ENCODE data around the gene JAZF1.

The JAZF1 gene

DNA sequence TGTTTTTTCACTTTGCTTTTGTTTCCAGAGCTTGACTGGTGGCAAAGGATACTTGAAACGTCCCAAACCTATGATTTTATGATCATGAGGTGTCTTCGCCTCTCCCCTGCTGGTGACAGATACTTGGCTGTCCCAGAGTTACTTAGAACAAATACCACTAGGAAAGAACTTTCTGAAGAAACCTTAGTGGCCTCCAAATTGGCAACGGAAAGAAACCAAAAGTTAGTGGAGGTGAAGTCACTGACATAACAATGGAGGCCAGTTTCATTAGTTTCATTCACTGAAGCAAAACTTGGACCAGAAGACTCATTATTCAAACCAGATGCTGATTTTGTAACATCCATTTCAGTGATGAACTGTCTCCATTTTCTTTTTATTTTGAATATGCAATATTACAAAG lies 68.6 kb downstream of the JAZF1 start:
- in situ Hi-C loops (cut with MboI; ENCODE audit: low sequenced_read_pairs), result no loop called here

DNA sequence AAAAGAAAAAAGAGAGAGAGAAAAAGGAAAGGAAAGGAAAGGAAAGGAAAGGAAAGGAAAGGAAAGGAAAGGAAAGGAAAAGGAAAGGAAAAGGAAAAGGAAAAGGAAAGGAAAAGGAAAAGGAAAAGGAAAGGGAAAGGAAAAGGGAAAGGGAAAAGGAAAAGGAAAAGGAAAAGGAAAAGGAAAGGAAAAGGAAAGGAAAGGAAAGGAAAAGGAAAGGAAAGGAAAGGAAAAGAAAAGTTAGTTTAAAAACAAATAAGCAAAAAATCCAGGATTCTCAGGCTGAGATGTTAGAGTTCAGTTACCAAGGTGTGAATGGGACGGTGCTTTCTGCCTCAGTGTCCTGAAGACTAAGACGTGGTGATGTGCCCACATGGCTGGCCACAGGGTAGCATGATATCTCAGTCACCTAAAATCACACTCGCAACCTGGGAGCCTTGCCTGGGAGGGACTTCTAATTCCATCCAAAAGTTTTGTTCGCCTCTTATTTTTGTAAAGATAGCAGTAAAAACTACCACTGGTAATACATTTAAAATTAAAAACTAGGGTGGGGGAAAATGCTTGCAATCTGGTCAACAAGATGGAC lies 70.1 kb downstream of the JAZF1 start:
- in situ Hi-C loops (cut with MboI; ENCODE audit: low sequenced_read_pairs), result no loop called here

GRCh38 chr7:28108747-28109146 lies 71.8 kb downstream of the JAZF1 start:
- in situ Hi-C loops (cut with MboI; ENCODE audit: low sequenced_read_pairs), result no loop called here

DNA sequence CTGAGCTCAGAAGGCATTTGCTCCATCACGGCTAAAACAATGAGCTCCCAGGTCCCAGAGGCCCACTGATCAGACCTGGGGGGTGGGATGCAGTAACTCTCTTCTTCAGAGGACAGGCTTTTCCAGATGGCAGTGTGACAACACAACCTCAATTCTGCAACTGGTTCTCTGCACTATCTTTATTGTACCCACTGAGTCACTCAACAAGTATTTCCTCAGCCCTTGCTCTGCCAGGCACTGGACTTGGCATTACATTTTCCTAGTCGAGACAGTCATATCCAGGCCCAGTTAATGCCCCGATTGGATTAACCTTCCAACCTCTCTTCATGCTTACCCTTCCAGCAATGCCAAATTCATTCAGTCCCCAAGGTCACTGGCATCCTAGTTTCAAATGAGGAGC lies 72.6 kb downstream of the JAZF1 start:
- in situ Hi-C loops (cut with MboI; ENCODE audit: low sequenced_read_pairs), result no loop called here

GRCh38 chr7:28106321-28106829 lies 74.2 kb downstream of the JAZF1 start:
- in situ Hi-C loops (cut with MboI; ENCODE audit: low sequenced_read_pairs), result no loop called here

DNA sequence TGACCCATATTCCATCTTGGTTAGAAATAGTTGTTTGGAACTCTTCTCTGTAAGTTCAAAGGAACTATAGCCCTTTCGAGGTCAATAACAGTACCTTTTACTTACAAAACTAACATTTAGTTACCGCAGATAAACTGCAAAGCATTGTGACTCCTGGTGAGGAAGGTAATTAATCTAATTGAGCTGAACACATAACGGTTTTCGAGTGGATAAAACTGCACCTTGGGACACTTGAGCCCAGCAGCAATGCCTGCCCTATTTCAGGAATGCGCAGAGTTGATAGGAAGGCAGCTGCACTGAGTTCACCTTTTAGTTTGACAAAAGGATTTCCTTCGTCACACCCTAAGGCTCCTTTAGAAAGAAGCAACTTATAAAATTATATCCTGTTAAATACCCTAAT lies 75.4 kb downstream of the JAZF1 start:
- in situ Hi-C loops (cut with MboI; ENCODE audit: low sequenced_read_pairs), result no loop called here

- in situ Hi-C loops (cut with MboI; ENCODE audit: low sequenced_read_pairs), result no loop called here
Observed at GRCh38 chr7:28104811-28105210, 75.8 kb downstream of the JAZF1 start.

GRCh38 chr7:28104041-28104541 lies 76.5 kb downstream of the JAZF1 start:
- in situ Hi-C loops (cut with MboI; ENCODE audit: low sequenced_read_pairs), result no loop called here

GRCh38 chr7:28102797-28103196 lies 77.8 kb downstream of the JAZF1 start:
- in situ Hi-C loops (cut with MboI; ENCODE audit: low sequenced_read_pairs), result no loop called here

- in situ Hi-C loops (cut with MboI; ENCODE audit: low sequenced_read_pairs), result no loop called here
Observed at GRCh38 chr7:28096713-28097112, 83.9 kb downstream of the JAZF1 start.

GRCh38 chr7:28095231-28095630 lies 85.4 kb downstream of the JAZF1 start:
- in situ Hi-C loops (cut with MboI; ENCODE audit: low sequenced_read_pairs), result no loop called here

- in situ Hi-C loops (cut with MboI; ENCODE audit: low sequenced_read_pairs), result no loop called here
Observed at GRCh38 chr7:28093623-28094232, 86.9 kb downstream of the JAZF1 start.

DNA sequence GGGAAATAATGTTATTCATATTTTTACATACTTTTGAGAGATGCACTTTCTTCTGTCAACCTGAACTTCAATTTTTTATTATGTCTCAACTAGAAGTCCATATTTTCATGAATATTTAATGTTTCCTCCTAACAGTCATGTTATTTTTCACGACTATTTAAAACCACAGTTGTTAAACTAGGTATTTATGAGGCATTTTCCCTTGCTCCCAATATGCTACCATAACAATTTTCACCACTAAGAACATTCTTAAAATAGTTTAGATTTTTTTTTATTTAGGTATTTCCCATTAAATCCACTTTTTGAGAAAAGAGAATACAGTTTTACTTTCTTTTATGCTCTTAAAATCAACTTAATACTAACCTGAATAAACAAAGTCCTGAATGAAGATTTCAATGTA lies 89.4 kb downstream of the JAZF1 start:
- in situ Hi-C loops (cut with MboI; ENCODE audit: low sequenced_read_pairs), result no loop called here

DNA sequence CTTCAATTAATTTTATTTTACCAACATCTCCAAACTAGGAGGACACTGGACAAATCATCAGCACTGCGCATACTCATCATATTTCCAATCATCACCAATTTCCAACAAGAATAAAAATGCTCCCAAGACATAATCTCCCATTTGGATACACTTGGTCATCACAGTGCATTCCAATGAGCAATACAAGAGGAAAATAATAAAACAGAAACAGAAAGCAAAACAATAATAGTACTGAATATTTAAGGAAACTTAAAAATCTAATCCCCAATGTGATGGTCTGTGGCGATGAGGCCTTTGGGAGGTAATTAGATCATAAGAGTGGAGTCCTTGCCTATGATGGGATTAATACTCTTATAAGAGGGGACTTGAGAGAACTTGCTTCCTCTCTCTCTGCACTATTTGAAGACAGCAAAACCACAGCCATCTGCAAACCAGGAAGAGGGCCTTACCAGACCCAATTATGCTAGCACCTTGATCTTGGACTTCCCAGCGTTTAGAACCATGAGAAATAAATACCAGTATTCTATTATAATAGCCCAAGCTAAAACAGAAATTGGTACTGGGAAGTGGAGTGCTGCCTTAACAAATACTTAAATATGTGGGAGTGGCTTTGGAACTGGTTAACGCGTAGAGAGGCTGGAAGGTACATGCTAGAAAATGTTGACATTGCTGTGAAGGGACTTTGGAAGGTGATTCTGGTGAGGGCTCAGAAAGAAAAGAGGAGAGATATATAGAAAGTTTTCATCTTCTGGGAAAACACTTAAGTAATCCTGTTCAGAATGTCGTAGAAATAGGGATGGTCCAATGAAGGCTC lies 91.5 kb downstream of the JAZF1 start:
- in situ Hi-C loops (cut with MboI; ENCODE audit: low sequenced_read_pairs), result no loop called here

DNA sequence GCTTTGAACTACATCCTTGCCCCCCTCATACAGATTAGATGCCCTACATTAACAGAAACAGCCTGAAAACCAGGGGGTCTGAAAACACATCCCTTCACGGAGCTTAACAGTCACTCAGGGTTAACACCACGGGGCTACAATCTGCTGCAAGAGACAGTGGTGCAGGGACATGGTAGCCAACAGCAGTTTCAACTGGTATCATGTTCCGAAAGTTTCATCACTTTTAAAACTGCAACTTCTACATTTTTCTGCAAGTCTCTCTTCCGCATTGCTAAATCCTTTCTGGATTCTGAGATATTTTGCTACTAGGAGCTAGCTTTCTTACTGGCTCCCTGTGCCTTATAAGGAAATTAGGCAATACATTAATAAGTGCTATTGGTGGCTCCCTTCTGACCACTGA lies 92.6 kb downstream of the JAZF1 start:
- in situ Hi-C loops (cut with MboI; ENCODE audit: low sequenced_read_pairs), result no loop called here

DNA sequence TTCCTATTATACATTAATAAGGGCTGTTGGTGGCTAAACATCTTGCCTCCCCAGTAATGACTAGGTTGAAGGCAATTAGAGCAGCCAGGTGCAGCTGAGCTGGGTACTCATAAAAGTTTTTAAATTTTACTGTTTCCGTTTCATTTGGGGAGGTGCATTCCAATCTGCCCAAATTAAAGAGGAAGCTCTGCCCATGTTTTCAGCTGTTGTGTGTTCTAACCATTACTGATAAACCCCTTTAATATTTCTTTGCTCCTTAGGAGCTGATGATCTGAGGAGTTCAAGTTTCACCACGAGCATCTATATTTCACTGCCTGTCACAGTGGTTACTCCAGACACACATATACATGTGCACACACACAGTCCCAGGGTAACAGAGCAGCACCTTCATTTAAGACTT lies 94.4 kb downstream of the JAZF1 start:
- in situ Hi-C loops (cut with MboI; ENCODE audit: low sequenced_read_pairs), result no loop called here

- in situ Hi-C loops (cut with MboI; ENCODE audit: low sequenced_read_pairs), result no loop called here
Observed at GRCh38 chr7:28083998-28084985, 96.3 kb downstream of the JAZF1 start.

DNA sequence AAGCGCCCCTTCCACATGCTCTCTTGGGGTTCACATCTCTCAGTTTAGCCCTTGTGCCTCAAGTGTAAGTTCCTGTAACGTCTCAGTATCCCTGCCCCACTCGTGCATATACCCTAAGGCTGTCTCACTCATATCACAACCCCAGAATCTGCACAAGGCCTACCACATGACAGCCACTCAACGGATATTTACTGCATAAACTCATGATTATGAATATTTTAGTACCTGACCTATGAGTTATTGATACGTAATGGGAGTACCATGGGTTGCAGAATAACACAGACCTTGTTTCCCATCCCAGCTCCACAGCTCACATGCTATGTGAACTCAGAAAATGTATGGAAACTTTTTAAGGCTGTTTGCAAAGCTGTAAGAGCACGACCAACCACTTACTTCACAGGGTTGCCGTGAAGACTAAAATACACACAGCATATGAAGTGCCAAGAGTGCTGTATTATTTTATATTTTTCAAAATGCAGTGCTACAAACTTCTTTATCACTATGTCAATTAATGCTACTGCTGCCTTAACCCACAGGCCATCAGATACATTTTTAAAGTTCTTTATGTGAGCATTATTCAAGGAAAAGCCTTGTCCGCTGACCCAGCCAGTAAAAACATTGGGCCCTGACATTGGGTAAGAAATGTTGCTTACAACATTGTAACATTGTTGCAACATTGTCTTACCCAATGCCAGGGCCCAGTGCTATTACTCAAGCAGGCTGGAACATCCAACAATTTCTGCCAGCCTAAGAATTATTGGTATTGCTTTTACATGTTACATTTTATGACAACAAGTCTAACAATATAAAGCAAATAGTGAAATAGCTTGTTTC lies 97.2 kb downstream of the JAZF1 start:
- in situ Hi-C loops (cut with MboI; ENCODE audit: low sequenced_read_pairs), result no loop called here

DNA sequence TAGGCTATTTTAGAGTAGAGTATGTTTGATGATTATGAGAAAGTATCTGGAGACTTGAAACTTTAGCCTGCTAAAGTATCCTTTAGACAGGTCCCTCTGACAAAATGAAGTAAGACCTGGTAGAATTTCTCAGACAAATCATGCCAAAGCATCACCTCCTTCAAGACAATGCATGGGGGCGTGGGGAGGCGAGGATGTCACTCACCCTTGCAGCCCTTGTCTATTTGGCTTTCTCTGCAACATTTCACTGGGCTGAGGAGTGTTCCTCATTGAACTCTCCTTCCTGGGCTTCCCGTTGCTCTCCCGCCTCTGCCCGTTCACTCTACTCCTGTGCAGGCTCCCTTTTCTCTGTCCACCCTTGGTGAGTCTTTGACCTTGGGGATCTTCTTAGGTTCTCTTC lies 98.5 kb downstream of the JAZF1 start:
- in situ Hi-C loops (cut with MboI; ENCODE audit: low sequenced_read_pairs), result no loop called here

GRCh38 chr7:28081016-28081415 lies 99.6 kb downstream of the JAZF1 start:
- in situ Hi-C loops (cut with MboI; ENCODE audit: low sequenced_read_pairs), result no loop called here

Data from HL-60/S4 treated with retinoic acid at 250 ng/mL for 4 days and 3 days (cell line).